DMS 273 treated with DMSO at 0.1 percent for 48 hours (cell line): ENCODE measurements around the gene VSX1.

Source experiments
- DNase-seq: peaks from one replicate; lab custom pipeline; 2025; lab: John Stamatoyannopoulos, UW

Gene VSX1

DNA sequence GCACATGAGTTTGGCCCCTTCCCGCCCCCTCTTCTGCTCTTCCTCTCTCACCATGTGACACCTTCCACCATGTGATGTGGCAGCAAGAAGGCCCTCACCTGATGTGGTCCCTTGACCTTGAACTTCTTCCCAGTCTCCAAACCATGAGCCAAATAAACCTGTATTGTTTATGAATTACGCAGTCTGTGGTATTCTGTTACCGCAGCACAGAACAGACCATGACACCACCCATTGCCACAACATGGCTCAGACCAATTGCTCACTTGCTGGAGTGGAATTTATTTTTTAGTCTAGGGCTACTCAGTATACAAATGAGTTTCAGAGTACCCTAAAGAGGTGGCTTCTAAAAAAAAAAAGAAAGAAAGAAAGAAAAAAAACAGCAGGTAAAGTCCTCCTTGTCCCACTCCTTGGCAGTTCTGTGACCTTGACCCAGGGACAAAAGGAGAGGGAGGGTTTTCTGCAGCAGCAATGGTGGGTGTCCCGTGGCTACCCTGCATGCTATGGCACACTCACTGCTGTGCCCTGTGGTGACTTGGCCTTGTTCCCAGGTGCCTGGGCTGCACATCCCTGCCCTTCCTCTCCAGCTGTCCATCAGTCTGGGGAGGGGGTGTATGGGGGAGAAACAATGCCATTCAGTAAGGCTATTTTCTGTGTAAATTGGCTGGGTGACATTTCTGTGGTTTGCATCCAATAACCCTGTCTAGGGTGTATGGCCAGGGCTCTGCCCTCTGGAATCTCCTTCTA lies 5.4 kb upstream of the VSX1 start:
- DNase-seq = no peak

DNA sequence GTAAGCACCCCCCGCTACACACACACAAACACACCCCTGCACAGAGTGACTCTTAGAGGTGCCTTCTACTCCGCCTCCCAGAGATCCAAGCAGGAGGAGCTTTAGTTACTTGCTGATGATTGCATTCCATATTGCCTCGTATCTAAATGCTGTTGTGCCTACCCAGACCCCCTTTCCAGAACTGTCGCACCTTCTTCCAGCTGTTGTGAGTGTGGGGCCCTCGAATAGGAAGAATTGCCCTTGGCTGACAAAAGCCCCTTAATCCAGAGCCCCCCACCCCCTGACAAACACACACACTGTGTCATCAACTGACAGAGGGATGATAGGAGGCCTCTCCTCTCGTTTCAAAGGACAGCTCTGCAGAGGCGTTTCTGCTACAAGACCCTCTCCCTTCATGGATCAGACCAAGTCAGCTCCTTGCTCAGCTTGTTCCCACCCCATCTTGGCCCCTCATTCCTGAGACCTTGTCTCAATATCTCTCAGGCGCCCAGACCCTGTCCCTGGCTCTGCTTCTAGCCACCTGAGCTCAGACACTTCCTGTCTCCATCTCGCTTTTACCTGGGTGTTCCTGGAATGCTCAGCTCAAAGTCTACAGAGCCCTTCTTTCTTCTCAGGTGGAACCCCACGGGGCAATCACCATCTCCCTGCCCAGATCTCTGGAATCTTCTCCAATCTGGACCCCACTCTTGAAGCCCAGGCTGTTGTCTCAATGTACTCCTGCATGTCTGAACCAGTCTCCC lies 4.0 kb upstream of the VSX1 start:
- DNase-seq = no peak

DNA sequence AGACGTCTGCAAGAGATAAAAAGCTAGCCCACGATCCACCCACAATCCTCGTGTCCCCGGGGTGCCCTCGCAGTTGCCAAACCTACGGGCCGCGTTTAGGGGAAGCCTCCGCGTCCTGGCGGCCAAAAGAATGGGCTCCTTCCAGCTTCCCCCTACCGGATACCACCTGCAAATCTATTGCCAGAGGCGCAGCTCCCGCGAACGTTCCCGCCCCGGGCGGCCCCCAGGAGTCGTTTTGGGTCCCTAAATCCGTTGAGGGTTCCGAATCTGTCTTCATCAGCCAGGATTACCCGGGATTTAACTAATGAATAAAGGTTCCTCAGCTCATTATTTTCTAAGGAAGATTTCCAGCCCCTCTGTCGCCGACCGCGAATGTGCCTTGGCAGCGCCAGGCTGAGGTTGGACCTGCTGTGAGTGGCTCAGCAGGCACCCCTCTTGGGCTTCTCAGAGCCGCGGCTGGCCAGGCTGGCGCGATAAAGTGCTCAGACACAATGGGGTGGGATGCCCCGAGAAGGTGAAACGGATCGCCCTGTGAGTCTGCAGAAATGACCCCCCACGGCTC lies 2.8 kb upstream of the VSX1 start:
- DNase-seq = no peak

DNA sequence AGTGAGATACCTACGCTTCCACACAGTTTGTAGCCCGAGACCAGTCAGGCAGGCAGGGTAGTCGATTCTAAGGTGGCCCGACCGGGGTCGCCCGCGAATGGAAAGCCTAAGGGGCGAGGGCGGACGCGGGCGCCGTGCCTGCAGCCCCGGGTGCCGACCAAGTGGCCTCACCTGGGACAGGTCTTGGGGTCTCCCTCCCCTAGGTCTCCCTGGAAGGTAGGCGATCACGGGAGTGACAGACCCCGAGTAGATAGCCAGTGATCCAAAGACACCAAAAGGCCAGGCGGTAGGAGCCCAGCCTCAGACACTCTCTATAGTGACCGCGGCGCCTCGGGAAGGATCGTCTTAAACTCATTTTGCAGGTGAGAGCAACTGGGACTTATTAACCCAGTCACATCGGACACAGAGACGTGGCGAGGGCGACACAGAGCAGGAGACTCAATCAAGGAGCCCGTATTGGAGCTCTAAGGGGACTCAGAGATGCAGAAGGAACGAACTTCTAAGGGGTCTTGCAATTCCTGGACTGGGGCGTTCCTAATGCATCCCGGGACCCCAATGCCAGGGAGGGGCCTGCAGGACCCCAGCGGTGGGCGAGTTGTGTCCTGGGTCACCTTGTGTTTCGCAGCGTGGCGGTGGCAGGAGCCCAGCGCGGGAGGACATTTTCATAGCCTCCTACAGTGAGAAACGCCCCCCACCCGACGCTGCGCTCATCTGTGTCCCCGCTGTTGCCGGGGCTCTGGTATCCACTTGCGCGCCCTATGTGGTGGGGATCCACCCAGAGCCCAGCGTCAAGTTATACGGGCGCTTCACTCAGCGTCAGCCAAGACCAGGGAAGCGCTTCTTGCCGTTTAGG lies 2.1 kb upstream of the VSX1 start:
- no peak for DNase-seq

DNA sequence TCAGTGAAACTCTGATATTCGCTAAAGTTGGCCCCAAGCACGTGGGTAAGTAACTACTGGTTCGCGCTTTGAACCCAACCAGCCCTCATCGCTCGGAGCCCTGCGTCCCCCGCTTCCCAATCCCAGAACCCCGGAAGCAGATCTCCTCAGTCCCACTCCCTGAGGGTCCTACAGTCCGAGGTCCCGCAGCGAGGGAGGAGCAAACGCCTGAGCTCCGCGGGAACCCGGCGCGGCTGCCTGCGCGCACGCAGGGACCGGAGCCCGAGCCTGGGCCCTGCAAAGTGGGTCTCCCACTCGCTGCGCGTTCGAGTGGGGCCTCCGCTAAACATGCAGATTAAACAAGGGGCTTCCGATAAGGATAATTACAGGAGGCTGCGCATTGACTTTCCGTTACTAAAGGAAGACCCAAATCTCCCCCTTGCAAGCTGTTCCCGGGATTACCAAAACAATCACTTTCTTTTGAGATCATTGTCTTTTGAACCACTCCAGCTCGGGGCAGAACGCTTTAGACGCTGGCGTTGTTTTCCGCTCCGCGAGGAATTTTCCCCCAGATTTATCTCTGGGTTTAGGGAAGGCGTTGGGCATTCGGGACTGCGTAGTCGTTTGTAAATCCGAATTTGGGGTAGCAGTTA lies 1.3 kb upstream of the VSX1 start:
- DNase-seq = no peak

DNA sequence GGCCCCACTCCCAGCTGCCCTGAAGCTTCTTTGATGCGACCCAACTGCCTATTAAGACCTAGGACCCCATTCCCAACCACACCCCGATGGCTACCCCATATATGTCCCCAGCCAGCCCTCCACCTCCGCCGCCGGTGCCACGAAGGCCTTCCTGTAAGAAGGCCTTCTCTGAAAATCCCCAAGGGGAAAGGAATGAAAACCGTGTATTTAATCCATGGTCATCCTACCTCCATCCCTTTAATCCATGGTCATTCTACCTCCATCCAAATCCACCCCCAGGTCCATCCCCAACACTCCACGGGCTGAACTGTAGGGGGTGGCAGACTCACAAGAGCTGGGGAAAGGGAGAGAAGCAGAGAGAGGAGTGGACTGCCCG lies 545 bp upstream of the VSX1 start:
- no peak for DNase-seq

DNA sequence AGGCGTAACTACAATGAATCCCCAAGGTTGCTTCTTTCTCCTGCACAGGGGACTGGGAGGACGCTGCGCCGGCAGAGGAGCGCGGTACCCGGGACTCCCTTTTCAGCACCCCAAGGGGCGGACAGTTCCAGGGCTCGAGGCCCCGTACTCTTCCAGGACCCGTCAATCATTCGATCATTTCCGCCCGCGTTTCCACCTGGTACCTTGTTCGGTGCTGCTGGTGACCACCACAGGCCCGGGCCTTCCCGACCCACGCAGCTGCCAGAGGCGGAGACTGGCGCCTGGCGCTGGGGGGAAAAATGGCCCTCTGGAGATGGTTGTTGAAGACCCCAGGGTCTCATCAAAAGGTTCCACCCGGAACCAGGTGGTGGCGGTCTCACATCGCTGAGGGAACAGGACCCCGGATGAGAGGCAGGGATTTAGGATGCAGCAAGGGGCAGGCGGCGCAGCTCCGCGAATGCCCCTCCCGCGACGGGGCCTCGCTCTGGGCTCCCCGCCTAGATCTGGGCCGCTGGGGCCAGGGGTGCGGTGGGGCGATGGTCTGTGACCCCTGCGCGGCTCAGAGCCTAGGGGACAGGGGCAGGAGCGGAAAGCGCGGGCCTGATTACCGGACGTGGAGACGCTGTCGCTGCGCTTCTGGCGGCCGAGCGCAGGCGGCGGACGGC lies 744 bp downstream of the VSX1 start:
- DNase-seq = no peak

DNA sequence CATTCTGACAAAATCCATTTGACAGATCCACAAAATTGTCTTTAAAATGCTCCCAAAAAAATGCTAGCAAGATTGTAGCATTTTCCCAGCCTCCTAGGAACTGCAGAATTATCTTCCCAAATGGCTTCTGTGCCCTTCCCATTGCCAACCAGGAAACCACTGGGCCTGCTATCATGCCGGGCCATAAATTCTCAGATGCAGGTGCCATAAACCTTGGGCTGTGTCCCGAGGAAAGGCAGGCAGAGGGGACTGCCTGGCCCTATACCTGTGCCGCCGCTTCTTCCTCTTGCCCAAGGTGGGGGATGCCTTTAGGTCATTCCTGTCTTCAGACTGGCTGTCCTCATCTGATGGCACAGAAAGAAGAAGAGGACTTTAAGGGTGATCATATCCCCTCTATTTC lies 2.8 kb downstream of the VSX1 start:
- DNase-seq = no peak

DNA sequence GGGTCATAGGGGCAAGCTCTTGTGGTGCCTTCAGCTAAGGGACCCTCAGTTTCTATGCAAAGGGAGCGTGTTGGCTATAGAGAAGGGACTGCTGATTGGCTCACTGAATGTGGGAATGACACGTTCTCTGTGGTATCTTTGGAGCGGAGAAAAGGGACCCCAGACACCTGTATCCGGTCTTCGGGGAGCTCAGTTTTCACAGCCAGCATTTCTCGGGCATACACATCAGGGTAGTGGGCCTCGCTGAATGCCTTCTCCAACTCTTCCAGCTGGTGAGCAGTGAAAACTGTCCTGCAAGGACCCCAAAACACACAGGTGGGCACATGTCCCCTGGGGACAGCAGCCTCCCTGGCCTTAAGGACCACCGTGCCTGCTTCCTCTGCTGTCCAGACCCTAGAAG lies 3.3 kb downstream of the VSX1 start:
- DNase-seq = no peak

DNA sequence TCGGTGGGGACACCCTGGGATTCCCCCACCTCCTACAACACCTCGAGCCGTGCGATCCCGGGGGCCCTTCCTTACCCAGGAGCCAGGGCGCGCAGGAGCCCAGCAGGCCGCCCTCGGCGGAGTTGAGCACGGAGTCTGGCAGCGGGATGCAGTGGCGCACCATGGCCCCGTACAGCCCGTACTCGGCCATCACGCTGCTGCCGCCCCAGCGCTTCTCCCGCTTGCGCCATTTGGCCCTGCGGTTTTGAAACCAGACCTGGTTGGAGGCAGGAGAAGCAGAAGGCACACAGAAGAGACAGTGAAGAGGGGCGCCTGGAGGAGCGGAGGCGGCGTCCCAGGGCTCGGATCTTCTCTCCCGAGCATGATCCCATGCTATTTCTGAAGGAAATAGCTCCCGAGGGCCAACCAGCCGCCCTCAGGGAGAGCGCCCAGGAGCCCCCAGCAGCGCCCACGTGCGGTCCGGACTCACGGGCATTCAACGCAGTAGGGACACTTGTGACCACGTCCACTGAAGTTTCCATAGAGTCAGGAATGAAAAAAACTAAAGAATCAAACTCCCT lies 4.3 kb downstream of the VSX1 start:
- no peak for DNase-seq

DNA sequence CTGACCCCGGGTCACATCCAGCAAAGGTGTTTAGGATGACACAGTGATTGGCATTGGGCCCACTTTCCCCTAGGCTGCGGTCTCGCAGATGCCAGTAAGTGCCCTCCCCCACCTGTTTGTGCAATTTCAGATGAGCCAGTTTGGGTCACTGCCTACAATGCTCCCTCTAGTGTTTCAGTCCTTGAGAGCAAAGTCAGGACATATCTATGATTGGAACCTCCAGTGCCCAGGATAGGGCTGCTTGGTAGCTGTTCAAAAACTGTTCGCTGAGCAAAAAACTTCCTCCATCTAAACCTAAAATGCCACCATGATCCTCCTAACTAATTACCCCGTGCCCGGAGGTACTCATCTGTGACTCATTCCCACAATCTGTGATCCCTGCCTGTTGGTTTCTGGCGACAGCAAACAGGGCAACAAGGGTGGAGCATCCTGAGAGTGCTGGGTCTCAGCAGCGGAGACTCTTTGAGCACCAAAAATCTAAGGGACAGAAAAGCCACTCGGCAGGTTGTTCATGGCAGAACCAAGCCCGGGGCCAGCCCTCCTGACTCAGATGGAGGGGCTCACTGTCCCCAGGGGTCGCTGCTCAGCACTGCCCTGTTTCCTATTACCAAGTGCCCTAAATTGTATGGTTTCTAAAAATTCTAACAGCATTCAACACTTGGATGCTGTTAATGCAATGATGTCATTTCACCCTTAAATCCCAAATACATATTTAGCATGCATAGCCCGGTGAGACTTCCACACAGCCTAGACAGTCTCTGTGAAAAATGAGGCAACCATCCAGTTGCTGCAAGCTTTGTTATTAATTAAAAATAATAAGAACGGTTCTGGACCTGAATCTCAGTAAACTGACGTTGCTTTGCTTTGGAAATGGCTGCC lies 5.0 kb downstream of the VSX1 start:
- peak; percentile 61 for DNase-seq

DNA sequence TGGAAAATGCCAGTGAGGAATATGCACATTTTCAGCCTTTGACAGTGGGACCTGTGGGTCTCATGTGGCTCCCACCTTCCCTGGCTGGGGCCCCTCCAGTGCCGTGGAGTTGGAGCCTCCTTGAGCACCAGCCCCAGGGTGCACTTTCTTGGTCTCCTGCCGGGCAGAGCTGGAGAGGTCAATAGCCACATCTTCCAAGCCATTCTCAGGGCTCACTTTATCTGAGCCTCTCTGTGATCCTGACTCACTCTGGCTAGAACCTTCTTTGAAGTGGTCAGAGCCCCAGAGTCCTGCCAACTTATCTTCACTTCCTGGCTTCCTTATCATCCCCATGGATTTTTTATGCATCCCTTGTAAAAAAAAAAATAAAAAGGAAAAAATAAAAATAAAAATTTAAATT lies 5.7 kb downstream of the VSX1 start:
- no peak for DNase-seq

DNA sequence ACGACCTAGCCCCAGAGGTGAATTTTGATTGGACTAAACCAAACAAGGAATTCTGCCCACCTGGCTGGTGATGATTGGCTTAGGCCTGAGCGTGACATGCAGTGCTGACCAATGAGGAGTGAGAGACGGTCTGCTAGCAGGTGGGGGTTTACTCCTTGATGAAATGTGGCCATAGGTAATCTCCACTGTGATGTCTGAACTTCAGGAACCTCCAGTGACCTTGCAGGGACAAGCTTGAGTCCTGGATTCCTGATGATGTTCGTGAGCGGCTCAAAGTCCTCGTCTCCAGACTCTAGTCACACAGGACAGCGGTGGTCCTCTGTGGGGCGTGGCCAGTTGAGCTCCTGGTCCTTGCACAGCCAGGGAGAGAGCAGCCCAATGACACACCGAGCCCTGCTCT lies 8.4 kb downstream of the VSX1 start:
- no peak for DNase-seq

DNA sequence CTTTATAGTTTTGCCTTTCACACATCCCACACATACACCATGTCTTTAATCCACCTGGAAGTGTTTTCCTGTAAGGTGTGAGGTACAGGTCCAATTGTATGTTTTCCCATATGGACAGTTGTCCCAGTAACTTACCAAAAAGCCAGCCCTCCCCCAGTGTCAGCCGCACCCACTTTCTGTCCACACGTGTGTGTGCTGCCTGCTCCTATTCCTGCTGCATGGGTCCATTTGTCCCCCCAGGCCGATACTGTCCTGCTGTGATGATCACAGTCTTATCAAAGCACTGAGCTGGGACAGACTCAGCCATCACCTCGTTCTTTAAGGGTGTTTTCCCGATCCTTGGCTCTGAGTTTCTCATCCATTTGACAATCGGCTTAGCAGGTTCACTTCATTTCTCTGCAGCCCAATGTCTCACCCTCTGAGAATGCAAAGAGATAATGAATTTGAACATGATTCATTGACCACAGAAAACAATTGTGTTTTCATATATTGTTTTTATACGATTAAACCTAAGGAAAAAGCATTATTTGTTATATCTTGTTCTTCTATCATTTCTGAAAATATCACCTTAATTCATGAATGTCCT lies 9.6 kb downstream of the VSX1 start:
- no peak for DNase-seq

DNA sequence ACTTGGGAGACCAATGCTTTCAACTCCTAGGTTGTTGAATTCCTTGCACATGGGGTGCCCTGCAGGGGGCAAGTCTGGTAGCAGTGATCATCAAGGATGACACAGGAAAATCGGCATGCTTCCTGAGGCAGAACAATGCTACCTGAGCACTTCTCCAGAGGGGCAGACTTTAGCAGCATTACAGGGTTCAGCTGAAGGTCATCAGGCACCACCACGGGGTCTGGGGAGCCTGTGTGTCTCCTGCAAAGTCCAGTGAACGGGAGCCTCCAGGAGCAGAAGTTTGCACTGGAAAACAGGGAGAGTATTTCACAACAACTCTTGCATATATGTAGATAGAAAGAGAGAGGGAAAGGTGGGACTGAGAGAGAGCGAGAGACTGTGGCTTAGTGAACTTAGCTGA lies 10.2 kb downstream of the VSX1 start:
- no peak for DNase-seq

DNA sequence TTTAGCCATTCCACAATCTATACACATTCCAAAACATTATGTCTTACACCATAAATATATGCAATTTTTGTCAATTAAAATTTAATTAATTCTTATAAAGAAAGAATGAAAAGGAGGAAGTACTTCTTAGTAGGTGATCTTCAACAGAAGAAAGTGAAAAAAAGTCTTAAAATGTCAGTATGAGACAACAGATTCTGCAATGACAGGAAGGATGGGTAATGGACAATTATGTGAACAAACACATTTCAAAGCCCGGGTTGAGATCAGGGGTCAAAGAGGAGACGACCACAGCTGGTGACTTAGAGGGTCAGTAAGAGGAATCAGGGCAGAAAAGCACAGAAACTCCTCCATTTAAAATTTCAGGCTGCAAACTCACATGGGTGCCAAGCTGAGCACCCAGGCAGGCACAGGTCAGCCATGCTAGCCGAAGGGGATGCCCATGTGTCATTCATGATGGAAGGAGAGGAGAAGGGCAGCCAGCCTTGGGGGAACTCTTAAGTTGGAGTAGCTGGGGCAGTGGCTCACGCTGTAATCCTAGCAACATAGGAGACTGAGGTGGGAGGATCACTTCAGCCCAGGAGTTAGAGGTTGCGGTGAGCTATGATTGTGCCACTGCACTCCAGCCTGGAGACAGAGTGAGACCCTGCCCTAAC lies 11.0 kb downstream of the VSX1 start:
- no peak for DNase-seq

DNA sequence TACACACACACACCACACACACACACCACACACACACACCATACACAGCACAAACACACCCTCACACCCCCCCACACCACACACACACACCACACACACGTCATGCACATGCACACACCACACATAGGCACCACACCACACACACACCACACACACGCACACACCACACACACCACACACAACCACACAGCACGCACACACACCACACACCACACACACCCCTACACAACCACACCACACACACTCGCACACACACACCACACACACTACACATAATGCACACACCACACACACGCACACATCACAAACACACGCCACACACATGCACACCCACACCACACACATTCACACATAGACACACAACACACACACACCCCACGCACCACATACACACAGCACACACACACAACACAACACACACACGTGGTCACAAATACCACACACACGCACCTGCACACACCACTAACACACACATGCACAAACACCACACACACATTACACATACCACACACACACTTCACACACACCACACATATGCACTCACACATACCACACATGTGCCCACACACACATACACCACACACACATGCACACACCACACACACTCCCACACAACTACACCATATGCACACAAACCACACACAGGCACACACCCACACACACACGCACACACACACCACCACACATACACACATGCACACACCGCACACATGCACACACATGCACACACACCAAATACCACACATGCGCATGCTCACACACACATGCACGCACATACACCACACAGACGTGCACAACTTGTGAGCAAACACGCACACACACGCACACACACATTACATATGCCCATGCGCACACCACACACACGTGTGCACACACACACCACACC lies 14.6 kb downstream of the VSX1 start:
- DNase-seq = no peak

DNA sequence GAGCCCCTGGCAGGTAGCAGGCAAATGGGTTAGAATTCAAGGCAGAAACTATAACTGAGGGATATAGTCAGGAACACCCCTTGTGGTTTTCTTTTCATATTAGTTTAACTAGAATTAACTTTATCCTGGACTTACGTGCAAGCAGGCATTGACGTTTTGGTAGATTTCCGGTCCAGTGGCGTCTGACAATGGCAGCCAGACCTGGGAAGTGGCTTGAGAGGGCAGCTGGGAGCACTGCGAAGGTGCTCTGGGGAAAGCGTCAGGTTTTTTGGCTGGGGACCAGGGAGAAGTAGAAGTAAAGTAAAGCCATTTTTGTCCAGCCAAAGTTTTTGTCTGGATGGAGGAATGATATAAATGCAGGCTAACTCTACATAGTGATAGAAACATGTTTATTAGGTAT lies 15.6 kb downstream of the VSX1 start:
- no peak for DNase-seq
